HG03175 (cell line): ENCODE data around the gene NPIPB9.

Experiments used
- ATAC-seq: cut with Tn5 transposase; IDR thresholded peaks from one replicate; pipeline ENCODE4 v1.9.1; 2021; ENCODE audit warnings: mild to moderate bottlenecking, moderate library complexity; ENCODE audit not compliant: unreplicated experiment

Gene NPIPB9

DNA sequence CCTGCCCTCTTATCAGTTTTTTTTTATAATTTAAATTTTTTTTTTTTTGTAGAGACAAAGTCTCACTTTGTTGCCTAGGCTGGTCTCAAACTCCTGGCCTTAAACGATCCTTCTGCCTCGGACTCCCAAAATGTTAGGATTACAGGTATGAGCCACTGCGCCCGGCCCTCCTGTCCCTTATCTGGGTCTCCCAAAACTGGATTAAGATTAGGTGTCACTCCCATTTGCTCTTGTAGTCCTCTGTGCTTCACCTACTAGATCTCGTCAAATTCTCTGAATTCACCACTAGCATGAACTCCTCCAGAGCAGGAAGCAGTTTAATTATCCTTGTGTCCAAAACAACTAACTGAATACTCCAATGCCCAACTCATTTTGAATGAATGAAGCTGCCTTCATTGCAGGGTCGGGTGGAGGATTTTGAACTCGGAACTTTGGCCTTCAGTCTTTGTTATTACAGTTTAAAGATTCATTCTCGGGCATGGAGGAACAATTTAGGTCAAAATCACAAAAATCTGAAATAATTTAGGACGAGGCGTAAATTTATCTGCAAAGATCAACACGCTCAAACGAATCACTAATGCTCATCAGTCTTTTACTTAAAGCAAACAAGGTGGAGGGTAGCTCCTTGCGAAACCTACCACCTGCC is 70.4 kb downstream of the NPIPB9 start:
- ATAC-seq = no peak
